ENCODE measurements around the gene HINT3.
"Not testable (repeated sequence)": the region's sequence is repeated elsewhere in the genome, so short reads cannot be mapped to it uniquely, and the experiment has no call there.

The HINT3 gene

DNA sequence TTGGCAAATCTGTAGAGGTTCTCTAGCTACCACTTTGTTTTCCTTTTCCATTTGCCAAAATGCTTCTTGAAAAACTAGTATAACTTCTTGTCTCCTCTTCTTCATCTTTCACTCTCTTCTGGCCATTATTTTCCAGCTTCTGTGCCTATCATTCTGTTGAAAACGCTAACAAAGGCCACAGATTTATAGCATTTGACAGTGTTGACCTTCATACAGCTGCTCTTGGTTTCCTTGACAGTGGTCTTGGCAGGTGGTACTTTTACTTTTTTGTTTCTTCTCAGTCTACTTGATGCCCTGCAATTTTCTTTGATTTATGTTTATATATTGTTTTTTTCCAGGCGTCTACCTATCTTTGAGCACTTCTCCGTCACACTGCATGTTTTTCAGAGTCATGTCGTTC, 53.5 kb downstream of the HINT3 start:
- no peak for DNase-seq

DNA sequence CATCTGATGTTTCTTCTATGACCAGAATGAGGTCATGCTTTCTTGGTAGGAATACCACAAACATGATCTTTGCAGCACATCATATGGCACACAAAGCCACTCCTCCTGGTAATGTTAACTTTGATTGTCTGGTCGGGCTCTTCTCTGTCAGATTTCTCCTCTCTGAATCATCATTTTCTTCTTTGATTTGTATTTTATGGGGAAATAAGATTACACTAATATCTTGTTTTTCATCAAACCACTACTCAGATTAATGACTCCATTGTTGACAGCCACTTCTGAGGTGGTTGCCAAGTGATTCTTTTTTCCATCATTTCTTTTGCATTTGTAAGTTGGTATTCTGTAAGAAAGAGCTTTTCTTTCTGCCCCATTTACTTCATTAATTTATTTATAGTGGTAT, 59.3 kb downstream of the HINT3 start:
- no peak for DNase-seq

DNA sequence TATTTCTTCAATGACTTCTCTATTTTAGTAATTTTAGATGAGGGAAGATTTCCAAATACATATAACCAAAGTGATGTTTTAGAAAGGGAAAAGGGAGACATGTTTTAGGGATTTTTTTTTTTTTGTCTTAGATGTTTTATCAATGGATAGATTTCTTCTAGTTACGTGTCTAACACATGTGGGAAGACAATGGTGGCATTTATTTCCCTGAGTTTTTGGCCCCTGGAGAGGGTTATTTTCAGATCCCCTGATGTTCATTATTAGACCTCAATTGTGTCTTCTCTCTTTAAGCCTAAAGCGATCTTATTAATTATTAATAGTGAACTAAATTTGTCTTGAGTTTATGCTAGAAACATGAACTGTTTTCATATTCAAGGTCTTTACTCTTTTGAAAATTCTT, 60.0 kb downstream of the HINT3 start:
- DNase-seq, result no peak

GRCh38 chr6:126017668-126018067, 61.1 kb downstream of the HINT3 start:
- no peak for DNase-seq

DNA sequence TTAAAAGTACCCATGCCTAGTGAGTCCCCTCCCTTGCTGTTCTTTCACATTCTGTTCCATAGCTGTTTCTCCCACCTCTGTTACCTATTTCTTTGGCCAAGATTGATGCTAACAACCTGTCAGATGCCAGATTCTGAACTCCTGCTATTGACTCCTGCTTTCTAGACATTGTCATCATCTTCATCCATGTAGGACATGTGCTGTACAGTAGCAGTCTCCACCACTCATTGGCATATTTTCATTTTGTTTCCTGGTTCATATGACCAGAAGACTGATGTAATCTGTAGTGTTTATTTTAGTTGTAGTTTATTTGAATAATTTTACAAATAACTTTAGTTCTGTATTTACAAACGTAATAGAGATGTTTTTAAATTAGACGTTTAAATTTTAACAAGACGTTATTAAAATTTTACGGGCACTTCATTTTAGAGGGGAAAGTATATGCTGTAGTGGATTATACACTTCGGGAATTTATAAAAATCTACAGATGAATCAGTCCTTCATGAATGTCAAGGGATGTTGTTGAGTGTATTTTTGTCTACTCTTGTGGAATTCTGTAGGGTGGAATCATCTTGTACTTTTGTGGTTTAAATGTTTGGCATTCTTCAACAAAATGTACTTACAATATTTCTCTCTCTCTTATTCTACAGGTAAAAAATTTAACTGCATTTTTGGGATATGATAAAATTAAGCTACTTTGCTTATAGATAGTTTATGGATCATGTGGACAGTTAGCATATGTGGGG, 63.9 kb downstream of the HINT3 start:
- no peak for DNase-seq

GRCh38 chr6:126023474-126023873, 66.9 kb downstream of the HINT3 start:
- DNase-seq, result not testable (repeated sequence)

- no peak for DNase-seq
Measured at GRCh38 chr6:126026001-126026400, 69.4 kb downstream of the HINT3 start.

DNA sequence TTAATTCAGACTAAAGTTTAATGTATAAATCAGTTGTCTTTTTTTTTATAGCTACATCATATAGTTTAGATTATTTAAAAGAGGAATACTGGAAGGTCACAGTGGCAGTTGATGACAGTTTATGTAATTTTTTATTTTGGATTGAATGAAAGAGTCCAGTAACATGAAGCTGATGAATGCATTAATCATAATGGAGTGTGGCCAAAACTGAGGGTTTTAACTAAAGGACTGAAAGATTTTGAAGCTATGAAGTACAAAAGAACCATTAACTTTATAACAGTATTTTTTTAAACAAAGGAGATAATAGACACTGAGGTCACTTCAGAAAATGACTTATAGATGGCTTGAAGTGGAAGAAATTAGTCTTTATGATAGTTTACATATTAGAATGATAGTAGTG, 71.0 kb downstream of the HINT3 start:
- no peak for DNase-seq

Data from activated CD4-positive, CD25-positive, alpha-beta regulatory T cell (primary cell).